Measurements from ENCODE around the gene SUCO. TPM values are rescaled to one million over a fixed set of nuclear protein-coding genes. Genes with fewer than 3 reads are reported as not detected.
A peak's percentile ranks its signal among the peaks of the same experiment; 100 is the strongest.

Gene SUCO
- total RNA-seq, 2 donors from 2014 or later: 86.9 to 95.8 TPM

DNA sequence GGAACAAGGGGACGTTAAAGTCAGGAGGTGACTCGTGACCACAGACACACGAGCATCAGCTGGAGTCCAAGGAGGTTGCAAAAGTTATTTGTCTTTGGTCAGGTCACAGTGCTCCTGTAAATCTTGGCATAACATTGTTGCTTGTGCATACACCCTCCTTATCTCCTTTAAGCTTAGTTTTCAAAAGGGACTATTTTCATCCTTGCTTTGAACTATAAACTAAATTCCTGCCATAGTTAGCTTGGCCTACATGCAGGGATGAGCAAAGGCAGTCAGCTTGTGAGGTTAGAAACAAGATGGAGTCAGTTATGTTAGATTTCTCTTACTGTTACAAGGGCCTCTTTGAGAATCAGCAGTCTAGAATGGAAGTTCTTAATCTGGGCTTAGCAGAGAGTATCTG, 97.9 kb downstream of the SUCO start:
- Mint-ChIP-seq H3K4me3 (no peak overlapping the region), H3K36me3 (ENCODE audit: low read depth) (no peaks in the 10 kb centered on the region), H3K27ac (no peak overlapping the region), H3K27me3 (no peaks in the 10 kb centered on the region), H3K4me1 (peaks cover 28% of the 10 kb centered on the region)
- DNase-seq: no peak
- H3K9me3 ChIP-seq (ENCODE audit: control insufficient read depth, low read length, poor library complexity, severe bottlenecking): no peaks in the 10 kb centered on the region
- ATAC-seq: no peak

GRCh38 chr1:172637522-172637921, 104.6 kb downstream of the SUCO start:
- Mint-ChIP-seq H3K4me1 (peaks cover 38% of the 10 kb centered on the region), H3K27ac (peak overlapping the region; percentile 95), H3K4me3 (no peak overlapping the region), H3K27me3 (no peaks in the 10 kb centered on the region), H3K36me3 (ENCODE audit: low read depth) (no peaks in the 10 kb centered on the region)
- H3K9me3 ChIP-seq (ENCODE audit: control insufficient read depth, low read length, poor library complexity, severe bottlenecking): no peaks in the 10 kb centered on the region
- no peak for DNase-seq
- ATAC-seq: no peak

DNA sequence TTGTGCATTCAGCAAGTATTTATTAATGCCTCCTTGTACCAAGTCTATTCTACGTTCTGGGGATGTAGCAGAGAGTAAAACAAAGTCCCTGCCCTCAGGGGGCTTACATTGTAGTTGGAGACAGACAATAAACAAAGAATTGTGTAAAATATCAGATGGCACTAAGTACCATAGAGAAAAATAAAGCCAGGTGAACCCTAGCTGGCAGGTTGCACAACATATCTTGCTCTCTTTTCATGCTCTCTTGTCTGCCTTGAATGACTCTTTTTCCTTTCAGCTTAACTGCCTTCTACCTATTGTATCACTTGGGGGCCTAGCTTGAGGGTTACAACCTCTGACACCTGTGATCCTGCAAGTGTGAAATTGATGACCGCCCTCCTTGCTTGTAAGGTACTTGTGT, 105.3 kb downstream of the SUCO start:
- DNase-seq (no peak), ATAC-seq (no peak)
- H3K4me1 Mint-ChIP-seq: peaks cover 43% of the 10 kb centered on the region

GRCh38 chr1:172638885-172639831, 106.2 kb downstream of the SUCO start:
- DNase-seq (peak in 2 of 3 donors; percentile 32 to 47), ATAC-seq (peak; percentile 83)
- Mint-ChIP-seq H3K27me3 (no peaks in the 10 kb centered on the region), H3K4me3 (peak overlapping the region; percentile 90), H3K4me1 (peaks cover 52% of the 10 kb centered on the region), H3K36me3 (ENCODE audit: low read depth) (no peaks in the 10 kb centered on the region), H3K27ac (peak overlapping the region; percentile 95)
- no peaks in the 10 kb centered on the region for H3K9me3 ChIP-seq (ENCODE audit: control insufficient read depth, low read length, poor library complexity, severe bottlenecking)

More for the DNA sequence above, 105.3 kb downstream of the SUCO start:
- Mint-ChIP-seq H3K4me3 (peak overlapping the region; percentile 90), H3K27ac (peak overlapping the region; percentile 95), H3K36me3 (ENCODE audit: low read depth) (no peaks in the 10 kb centered on the region), H3K27me3 (no peaks in the 10 kb centered on the region)
- no peaks in the 10 kb centered on the region for H3K9me3 ChIP-seq (ENCODE audit: control insufficient read depth, low read length, poor library complexity, severe bottlenecking)

GRCh38 chr1:172640111-172640510, 107.2 kb downstream of the SUCO start:
- Mint-ChIP-seq H3K4me1 (peaks cover 62% of the 10 kb centered on the region), H3K27me3 (no peaks in the 10 kb centered on the region), H3K27ac (peak overlapping the region; percentile 95), H3K36me3 (ENCODE audit: low read depth) (no peaks in the 10 kb centered on the region), H3K4me3 (peak overlapping the region; percentile 28)
- no peaks in the 10 kb centered on the region for H3K9me3 ChIP-seq (ENCODE audit: control insufficient read depth, low read length, poor library complexity, severe bottlenecking)
- no peak for ATAC-seq
- DNase-seq: no peak

DNA sequence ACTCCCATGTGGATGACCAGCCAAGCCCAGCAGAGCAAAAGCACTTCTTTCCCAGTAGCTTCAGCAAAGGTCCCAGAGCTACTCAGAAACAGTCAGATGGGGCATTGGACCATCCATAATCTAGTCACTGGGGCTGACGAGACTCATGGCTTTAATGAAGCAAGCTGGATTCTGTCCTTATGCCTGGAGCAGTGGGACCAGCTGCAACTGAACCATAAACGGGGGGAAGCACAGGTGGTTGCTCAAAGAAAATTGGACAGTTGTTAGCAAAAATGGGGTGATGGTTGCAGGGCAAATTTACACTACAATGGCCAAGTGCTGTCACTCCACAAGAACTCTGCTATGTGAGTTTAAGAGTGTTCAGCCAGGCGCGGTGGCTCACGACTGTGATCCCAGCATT, 108.5 kb downstream of the SUCO start:
- no peaks in the 10 kb centered on the region for H3K27me3 Mint-ChIP-seq
- DNase-seq (no peak), ATAC-seq (no peak)
- H3K9me3 ChIP-seq (ENCODE audit: control insufficient read depth, low read length, poor library complexity, severe bottlenecking): no peaks in the 10 kb centered on the region
- H3K4me3 Mint-ChIP-seq: no peak overlapping the region
- H3K27ac Mint-ChIP-seq: peak overlapping the region; percentile 94
- peaks cover 71% of the 10 kb centered on the region for H3K4me1 Mint-ChIP-seq
- no peaks in the 10 kb centered on the region for H3K36me3 Mint-ChIP-seq (ENCODE audit: low read depth)

DNA sequence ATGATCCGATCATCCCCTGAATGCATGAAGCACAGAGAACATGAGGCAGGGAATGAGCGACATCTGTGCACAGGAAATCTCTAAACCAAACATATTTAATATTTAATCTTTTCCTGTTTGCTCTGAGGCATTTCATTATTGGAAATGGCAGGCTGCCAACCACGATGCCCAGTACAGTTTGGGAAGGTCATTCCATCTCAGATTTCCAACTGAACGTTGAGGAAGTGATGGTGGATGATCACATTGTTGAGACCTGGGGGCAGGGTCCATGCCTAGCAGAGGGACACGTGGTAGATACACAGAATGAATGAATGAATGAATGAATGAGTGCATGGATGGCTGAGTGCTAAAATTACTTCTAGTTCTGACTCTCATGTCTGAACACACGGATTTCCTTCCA, 110.0 kb downstream of the SUCO start:
- no peaks in the 10 kb centered on the region for H3K36me3 Mint-ChIP-seq (ENCODE audit: low read depth)
- peak overlapping the region; percentile 71 for H3K4me3 Mint-ChIP-seq
- peaks cover 71% of the 10 kb centered on the region for H3K4me1 Mint-ChIP-seq
- ATAC-seq (no peak), DNase-seq (no peak)
- no peaks in the 10 kb centered on the region for H3K9me3 ChIP-seq (ENCODE audit: control insufficient read depth, low read length, poor library complexity, severe bottlenecking)
- H3K27me3 Mint-ChIP-seq: no peaks in the 10 kb centered on the region
- H3K27ac Mint-ChIP-seq: peak overlapping the region; percentile 94

- peaks cover 40% of the 10 kb centered on the region for H3K4me1 Mint-ChIP-seq
- H3K4me3 Mint-ChIP-seq: peak overlapping the region; percentile 25
These were observed 113.7 kb downstream of the SUCO start for GRCh38 chr1:172646653-172647052.

GRCh38 chr1:172647110-172647564, 114.2 kb downstream of the SUCO start:
- no peak for DNase-seq
- H3K4me1 Mint-ChIP-seq: peaks cover 40% of the 10 kb centered on the region
- H3K36me3 Mint-ChIP-seq (ENCODE audit: low read depth): no peaks in the 10 kb centered on the region
- peak; percentile 15 for ATAC-seq
- no peaks in the 10 kb centered on the region for H3K9me3 ChIP-seq (ENCODE audit: control insufficient read depth, low read length, poor library complexity, severe bottlenecking)
- H3K27ac Mint-ChIP-seq: no peak overlapping the region
- no peak overlapping the region for H3K4me3 Mint-ChIP-seq
- no peaks in the 10 kb centered on the region for H3K27me3 Mint-ChIP-seq

More at GRCh38 chr1:172646653-172647052, 113.7 kb downstream of the SUCO start:
- H3K27ac Mint-ChIP-seq: peak overlapping the region; percentile 27
- H3K27me3 Mint-ChIP-seq: no peaks in the 10 kb centered on the region
- no peak for DNase-seq
- ATAC-seq: no peak
- no peaks in the 10 kb centered on the region for H3K9me3 ChIP-seq (ENCODE audit: control insufficient read depth, low read length, poor library complexity, severe bottlenecking)
- H3K36me3 Mint-ChIP-seq (ENCODE audit: low read depth): no peaks in the 10 kb centered on the region

- peaks cover 36% of the 10 kb centered on the region for H3K4me1 Mint-ChIP-seq
These were observed 115.0 kb downstream of the SUCO start for GRCh38 chr1:172647987-172648386.

GRCh38 chr1:172650474-172651193, 117.7 kb downstream of the SUCO start:
- no peak overlapping the region for H3K4me3 Mint-ChIP-seq
- ATAC-seq (no peak), DNase-seq (no peak)
- H3K4me1 Mint-ChIP-seq: peaks cover 16% of the 10 kb centered on the region
- no peaks in the 10 kb centered on the region for H3K27me3 Mint-ChIP-seq
- no peak overlapping the region for H3K27ac Mint-ChIP-seq
- H3K36me3 Mint-ChIP-seq (ENCODE audit: low read depth): no peaks in the 10 kb centered on the region
- no peaks in the 10 kb centered on the region for H3K9me3 ChIP-seq (ENCODE audit: control insufficient read depth, low read length, poor library complexity, severe bottlenecking)

More at GRCh38 chr1:172647987-172648386, 115.0 kb downstream of the SUCO start:
- H3K27ac Mint-ChIP-seq: no peak overlapping the region
- ATAC-seq: no peak
- no peaks in the 10 kb centered on the region for H3K27me3 Mint-ChIP-seq
- H3K36me3 Mint-ChIP-seq (ENCODE audit: low read depth): no peaks in the 10 kb centered on the region
- no peaks in the 10 kb centered on the region for H3K9me3 ChIP-seq (ENCODE audit: control insufficient read depth, low read length, poor library complexity, severe bottlenecking)
- H3K4me3 Mint-ChIP-seq: no peak overlapping the region
- no peak for DNase-seq

- no peaks in the 10 kb centered on the region for H3K36me3 Mint-ChIP-seq (ENCODE audit: low read depth)
- no peak for ATAC-seq
- H3K4me3 Mint-ChIP-seq: no peak overlapping the region
- H3K9me3 ChIP-seq (ENCODE audit: control insufficient read depth, low read length, poor library complexity, severe bottlenecking): no peaks in the 10 kb centered on the region
- H3K4me1 Mint-ChIP-seq: peaks cover 10% of the 10 kb centered on the region
- H3K27ac Mint-ChIP-seq: no peak overlapping the region
- DNase-seq: no peak
- no peaks in the 10 kb centered on the region for H3K27me3 Mint-ChIP-seq
These were observed 120.2 kb downstream of the SUCO start for GRCh38 chr1:172653015-172653709.

DNA sequence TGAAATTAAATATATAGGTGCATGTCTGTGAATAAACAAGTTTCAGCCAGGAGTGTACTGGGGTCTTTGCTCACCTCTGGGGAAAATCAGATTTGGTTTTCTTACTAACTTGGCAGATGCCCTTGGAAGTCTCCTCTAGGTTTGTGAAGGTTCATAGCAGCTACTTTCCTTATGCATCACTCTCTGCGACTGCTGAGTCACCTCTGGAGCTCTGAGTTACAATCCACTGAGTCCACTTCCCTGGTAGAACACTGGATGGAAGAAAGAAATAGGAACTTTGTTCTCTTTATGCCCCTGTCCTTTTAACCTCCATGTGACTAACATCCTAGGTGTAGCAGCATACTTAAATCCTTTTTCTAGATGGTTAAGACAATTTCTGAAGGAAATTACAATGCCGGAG, 121.6 kb downstream of the SUCO start:
- peaks cover 19% of the 10 kb centered on the region for H3K4me1 Mint-ChIP-seq
- ATAC-seq (no peak), DNase-seq (no peak)
- H3K36me3 Mint-ChIP-seq (ENCODE audit: low read depth): no peaks in the 10 kb centered on the region
- no peaks in the 10 kb centered on the region for H3K9me3 ChIP-seq (ENCODE audit: control insufficient read depth, low read length, poor library complexity, severe bottlenecking)
- H3K4me3 Mint-ChIP-seq: no peak overlapping the region
- H3K27ac Mint-ChIP-seq: no peak overlapping the region
- no peaks in the 10 kb centered on the region for H3K27me3 Mint-ChIP-seq

Data from T-helper 17 cell (primary cell).